HG02870 (cell line): Measurements from ENCODE around the gene THSD4.

Experiments used
- ATAC-seq: cut with Tn5 transposase; IDR thresholded peaks from one replicate; pipeline ENCODE4 v1.9.1; 2021; ENCODE audit warnings: mild to moderate bottlenecking, moderate library complexity; ENCODE audit not compliant: unreplicated experiment

Gene THSD4

DNA sequence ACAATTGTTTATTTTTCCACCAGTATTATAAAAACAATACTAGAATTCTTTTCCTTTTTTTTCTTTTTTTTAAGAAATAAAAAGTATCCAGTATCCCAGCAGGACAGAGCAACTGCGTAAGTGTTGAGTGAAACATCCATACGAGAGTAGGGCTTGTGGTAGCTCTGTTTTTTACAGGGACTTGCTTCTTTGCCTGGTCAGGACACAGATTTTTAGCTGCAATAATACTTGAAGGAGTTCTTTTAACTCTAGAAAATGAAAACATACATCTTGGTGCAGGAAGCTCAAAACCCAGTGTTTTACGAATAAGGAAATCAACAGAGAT lies 397.4 kb downstream of the THSD4 start:
- ATAC-seq, result no peak

- ATAC-seq, result no peak
Observed at GRCh38 chr15:71515375-71516186, 400.3 kb downstream of the THSD4 start.

DNA sequence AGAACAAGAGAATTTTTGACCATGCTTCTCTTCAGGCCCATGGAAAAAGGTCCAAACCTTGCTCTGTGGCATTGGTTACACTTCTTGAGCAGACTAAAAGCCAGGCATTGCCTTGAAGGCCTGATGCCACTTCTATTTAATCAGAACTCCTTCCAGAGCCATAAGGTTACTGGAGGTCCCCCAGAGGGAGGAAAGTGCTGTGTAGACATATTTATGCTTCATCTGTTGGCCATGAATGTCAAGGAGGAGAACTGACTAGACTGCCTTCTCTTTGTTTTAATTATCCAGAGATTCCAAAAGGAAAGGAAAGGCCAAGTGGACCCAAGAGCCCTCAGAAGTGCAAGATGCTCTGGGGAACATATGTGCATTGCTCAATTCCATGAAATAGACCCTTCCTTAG lies 402.5 kb downstream of the THSD4 start:
- ATAC-seq, result no peak

DNA sequence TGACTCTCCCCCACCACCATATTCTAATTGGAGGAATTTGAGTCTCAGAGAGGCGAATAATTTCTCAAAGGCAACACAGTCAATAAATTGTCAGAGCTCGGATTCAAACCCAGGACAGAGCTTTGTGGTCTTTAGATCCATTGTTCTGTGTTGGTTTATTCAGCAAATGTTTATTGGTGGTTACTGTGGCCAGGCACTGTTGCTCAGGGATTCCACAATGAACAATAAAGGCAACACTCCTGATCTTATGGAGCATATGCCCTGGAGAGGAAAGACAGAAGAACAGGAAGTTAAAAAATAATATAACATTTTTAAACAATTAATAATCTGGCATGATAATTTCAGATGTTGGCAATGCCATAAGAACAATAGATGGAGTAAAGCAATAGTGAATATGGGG lies 403.4 kb downstream of the THSD4 start:
- ATAC-seq, result no peak

DNA sequence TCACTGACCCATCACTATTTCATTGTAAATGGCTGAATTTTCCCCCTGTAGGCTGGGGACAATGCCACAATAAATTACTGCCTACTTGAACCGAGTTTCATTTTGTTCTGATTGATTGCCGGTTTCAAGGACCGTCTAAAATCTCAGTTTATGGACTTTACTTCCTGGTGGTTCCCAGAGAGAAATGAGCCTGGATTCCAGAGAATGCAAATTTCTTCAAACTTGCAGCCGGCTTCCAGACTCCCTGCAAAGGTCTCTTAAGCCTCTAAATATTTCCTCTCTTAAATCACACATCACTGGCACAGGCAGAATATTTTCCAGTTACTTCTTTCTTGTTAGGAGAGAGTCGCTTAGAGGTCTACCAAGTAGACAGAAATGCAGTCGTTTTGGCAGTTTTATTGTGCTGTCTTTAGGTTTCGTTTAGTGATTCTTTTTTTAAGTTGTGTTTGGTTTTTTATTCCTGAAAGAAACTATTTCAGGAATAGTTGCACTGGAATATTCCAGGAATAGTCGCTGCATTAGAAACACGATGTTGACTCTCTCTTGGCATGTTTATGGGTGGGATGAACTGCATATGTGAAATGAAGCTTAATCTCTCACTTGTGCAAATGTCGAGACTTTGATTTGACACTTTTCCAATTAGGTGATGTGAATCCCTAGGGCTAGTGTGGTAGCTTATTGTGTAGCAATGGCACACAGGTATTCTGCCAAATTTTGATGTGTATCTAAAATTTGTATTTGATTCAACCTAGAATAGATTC lies 411.0 kb downstream of the THSD4 start:
- no peak for ATAC-seq

- no peak for ATAC-seq
Observed at GRCh38 chr15:71529361-71529760, 414.1 kb downstream of the THSD4 start.

DNA sequence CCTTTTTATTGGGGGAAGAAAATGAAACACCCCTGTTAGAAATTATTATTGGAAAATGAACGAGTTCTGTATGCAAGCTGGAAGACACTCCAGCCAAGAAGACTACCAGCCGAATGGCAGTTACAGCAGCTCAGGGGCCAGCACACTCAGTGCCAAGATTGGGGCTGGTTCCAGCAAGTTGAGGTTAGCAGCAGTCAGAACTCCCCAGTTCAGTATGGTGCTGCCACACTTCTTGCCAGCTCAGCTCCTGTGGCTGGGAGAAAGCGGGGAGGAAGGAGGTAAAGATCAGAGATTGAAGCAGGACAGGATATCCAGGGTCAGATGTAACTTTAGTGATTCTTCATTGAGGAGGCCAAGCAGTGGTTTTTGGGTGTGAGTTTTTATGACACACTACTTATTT lies 414.8 kb downstream of the THSD4 start:
- no peak for ATAC-seq

DNA sequence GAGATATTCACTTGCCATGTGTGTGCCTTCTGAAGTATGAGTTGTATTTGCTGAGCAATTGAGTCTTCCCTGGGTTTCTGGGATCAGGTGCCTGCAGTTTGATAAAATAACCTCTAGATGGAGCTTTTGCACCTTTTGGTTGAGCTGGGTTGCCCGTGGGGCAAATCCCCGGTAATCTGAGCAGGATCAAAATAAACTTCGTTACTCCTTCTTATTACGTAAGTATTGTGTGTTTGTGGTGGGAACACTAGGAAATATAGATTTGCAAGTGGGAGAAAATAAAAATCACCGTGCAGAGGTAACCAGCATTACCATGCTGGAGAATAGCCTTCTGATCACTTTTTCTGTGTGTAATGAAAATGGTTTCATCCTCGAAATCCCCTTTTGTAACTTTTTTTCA lies 417.7 kb downstream of the THSD4 start:
- ATAC-seq, result no peak

- ATAC-seq, result no peak
Observed at GRCh38 chr15:71538181-71538580, 422.9 kb downstream of the THSD4 start.

DNA sequence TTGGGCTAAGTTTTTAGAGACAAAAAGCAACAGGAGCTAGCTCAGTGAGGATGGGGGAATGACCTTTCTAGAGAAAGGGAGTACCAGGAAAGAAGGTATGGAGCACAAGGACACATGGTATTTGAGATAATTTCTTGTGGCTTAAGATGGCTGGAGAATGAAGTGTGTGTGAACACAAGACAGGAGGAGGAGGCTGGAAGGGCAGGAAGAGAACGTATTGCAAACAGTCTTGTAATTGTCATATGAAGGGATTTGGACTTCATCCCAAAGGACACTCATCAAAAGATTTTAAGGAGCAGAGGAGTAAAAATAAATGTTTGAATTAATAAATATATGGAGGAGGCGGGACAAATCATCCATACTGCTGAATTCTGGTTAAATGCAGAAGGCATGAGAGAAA lies 426.5 kb downstream of the THSD4 start:
- no peak for ATAC-seq

GRCh38 chr15:71542836-71543235 lies 427.6 kb downstream of the THSD4 start:
- ATAC-seq, result no peak

DNA sequence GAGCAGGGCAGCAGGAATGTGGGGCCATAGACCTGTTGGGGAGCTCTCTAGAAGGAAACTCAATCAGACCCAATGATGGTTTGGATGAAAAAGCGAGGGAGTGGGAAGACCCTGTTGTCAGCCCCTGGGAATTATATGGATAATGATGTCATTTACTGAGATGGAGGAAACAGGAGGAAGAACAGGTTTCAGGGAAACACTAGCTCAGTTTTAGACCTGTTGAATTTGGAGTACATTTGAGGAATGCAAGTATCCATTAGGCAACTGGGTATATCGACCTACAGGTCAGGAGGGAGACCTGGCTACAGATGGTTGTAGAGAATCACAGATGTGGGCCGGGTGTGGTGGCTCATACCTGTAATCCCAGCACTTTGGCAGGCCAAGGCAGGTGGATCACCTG lies 428.1 kb downstream of the THSD4 start:
- ATAC-seq, result no peak

DNA sequence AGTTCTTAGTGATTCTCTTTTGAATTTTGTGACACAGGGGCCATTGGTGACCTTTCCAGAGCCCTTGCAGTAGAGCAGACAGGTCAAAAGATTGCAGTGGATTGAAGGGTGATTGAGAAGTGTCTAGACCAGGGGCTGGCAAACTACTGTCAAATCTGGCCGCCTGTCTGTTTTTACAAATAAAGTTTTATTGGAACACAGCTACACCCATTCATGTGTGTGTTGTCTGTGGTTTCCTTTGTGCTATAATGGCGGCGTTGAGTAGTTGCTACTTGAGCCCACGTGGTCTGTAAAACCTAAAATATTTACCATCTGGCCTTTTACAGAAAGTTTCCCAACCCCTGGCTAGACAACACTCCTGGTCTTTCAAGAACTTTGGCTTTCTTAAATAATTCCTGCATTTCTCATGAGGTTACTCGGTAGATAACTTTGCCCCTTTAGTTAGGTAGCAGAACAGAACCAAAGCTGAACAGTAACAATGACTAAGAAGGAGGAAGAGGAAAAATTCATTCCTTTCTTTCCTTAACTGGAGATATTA lies 430.0 kb downstream of the THSD4 start:
- no peak for ATAC-seq

GRCh38 chr15:71545923-71546322 lies 430.7 kb downstream of the THSD4 start:
- ATAC-seq, result no peak

DNA sequence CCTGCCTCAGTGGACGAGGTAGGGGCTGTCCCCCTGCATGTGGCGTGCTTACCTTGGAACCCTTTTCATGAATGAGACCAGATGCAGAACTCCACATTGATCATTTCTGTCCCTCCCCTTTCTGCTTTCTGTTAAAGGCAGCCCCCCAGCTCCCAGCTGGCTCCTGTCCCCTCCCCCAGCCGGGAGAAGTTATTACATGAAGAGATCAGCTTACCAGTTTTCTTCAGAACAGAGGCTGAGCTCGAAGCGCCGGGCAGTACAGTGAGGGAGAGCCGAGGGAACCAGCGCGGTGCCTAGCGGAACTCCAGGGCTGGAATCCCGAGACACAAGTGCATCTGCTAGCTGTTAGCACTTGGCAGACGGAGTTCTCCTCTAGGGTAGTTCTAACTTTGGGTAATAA lies 431.7 kb downstream of the THSD4 start:
- no peak for ATAC-seq

DNA sequence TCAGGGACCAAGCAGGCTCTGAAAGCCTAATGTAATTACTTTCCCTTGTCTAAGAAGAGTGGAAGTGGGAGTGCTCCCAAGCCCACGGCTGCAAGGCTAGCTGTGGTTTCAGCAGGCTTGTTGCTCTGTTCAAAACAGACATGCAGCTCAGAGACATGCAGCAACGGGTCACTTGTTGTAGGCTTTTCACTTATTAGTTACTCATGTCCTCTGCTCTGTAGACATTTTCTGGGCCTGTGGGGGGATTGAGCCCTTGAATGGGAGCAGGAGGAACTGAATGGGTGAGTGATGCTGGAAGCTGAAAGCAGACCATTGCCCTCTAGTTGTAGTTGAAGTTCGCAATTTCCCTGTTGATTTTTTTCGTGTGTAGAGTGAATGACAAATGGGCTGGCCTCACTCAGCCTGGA lies 433.1 kb downstream of the THSD4 start:
- ATAC-seq, result no peak

DNA sequence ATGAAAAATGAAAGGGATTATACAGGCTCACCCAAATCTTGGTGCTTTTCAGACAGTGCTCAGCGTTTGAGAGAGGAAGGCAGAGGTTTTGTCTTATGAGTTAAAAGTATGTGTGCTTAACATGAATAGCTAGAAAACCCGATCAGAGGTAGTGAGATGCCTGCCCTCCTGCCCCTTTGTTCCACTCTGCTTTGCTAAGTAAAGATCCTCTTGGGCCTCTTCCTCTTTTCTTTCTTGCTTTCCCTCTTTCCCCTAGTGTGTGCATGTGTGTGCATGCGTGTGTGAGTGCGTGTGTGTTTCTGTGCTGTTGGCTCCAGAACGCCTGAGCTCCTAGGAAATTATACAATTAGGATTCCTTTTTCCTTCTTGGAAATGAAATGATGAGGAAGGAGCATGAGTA lies 433.8 kb downstream of the THSD4 start:
- ATAC-seq, result no peak

DNA sequence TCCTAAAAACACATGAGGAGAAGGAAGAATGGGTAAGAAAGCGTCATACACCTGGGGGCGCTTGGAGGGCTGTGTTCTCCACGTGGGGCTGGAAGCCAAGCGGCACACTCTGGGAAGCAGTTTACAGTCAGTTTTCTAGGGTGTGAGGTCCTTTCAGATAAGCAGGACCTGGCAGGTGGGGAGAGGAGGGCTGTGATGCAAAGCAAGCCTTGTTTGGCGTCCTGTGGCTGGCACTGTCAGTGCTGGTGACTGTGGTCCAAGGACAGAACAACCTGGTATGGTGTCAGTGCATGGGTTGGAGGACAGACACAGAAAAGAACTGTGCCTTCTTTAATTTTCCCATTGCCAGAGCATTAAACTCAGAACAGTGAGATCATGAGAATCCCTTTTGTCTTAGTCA lies 434.4 kb downstream of the THSD4 start:
- ATAC-seq, result no peak

DNA sequence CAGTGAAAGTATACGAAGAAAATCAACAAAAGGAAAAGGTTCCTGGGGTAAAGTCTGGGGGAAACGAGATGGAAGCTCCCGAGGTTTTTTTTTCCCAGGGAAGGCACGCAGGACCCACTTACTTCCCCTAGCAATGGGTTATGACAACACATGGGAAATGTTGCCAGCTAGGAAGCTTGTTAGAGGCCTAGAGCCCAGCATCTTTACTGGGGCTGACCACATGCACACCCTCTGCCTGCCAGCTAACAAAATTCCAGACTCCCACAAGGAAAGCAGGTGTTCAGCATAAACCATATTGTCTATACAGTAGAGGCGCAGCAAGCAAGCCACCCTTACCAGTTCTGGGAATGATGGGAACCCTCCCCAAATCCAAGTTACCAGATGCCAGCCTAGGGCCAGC lies 436.3 kb downstream of the THSD4 start:
- ATAC-seq, result no peak

- ATAC-seq, result no peak
Observed at GRCh38 chr15:71559098-71559497, 443.8 kb downstream of the THSD4 start.

DNA sequence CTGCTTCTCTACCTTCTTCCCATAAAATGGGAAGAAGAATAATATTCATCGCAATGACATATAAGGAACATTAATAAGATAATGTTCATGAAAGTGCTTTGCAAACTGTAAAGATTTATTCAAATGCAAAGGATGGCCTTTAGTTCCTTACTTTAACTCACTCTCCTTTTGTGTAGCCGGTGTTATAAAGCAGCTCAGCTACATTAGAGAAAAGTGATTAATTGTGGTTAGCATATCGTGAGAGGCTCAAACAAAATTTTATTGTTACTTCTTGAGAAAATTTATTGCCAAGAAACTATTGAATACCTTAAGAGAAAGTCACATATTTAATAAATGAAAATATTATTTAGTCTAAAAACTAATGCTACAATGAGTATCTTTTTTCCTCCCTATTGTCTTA lies 444.3 kb downstream of the THSD4 start:
- no peak for ATAC-seq

DNA sequence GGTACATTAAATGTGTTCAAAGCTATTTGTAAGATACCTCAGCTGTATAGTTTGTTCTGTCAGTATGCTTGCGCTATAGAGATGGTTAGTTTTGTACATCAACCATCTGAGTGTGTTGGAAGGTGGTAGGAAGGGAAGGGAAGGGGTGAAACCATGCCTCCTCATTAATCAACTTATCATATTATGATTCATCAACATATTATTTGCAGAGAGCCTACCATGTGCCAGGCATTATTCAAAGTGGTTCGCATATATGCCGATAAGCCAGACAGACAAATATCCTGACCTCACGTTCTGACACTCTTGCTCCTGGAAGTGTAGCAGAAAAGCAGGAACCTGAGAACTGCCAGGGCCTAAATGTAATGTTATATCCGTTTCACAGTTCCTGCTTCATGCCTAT lies 447.0 kb downstream of the THSD4 start:
- no peak for ATAC-seq
